Activated CD4-positive, alpha-beta T cell treated with anti-CD3 and anti-CD28 coated beads, Interleukin-2, Interleukin-4, amounts not matched to agents 100 ng/mL and 50 ng/mL, durations not matched to agents 16 hours and 8 hours (primary cell): Measurements from ENCODE around the gene NRTN.

Experiments used
- DNase-seq: peaks from one replicate; pipeline ENCODE4 v3.0.0-alpha.2; 2020; ENCODE audit warnings: low spot score

Gene NRTN

DNA sequence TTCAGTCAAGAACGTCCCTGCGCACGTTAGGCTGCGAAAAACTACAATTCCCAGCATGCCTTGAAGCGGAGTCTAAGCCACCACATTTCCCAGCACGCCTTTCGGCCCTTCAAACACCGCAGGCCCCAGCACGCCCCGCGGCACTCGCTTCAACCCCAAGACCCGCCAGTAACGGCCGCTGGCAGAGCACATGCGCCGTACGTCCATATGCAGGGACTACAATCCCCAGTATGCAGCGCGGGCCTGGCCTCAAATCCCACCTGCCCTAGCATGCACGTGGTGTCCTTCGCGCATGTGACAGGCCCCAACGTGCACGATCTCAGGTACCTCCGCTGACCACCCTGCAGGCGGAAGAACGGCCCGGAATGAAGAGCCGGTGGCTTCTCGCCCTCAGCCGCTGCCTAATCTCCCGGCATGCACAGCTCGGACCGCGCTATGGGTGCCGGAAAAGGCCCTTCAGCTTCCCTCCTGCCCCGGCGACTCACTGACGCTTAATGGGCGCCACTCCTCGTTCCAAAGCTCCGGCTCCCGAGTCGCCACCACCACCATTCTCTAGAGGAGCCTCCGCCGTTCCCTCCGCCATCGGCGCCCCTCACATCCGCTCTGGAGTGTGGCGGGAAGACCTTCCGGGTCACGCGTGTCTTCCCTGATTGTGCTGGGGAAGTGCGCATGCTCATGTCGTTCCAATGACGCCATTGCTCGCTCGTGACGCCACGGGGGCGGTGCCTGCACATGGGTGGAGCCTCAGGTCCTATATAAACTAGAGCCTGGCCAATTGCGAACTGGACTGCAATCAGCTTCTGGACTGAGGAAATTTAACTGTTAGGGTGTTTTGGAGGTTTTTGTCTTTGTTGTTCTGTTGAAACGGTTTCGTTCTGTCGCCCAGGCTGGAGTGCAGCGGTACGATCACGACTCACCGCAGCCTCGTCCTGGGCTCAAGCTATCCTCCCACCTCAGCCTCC, 14.0 kb upstream of the NRTN start, which contains the start of gene DUS3L:
DUS3L (minus strand) TSS at position 605 of the 962 bp plus-strand sequence; CDS start at position 583, 22 bp downstream.
- peak; percentile 98 for DNase-seq

DNA sequence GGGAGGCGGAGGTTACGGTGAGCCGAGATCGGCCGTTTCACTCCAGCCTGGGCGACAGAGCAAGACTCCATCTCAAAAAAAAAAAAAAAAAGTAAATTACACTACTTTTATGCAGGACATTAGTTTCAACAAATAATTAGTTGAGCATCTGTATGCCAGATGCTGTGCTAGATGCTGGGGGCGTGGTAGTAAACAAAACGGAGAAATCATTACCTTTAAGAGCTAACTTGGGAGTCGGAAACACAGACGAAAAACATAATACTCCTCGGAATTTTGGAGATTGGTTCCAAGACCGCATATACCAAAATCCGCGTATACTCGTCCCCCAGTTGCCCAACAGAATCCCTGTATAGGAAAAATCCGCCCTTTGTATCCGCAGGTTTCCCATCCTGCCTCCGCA, 12.6 kb upstream of the NRTN start:
- no peak for DNase-seq

DNA sequence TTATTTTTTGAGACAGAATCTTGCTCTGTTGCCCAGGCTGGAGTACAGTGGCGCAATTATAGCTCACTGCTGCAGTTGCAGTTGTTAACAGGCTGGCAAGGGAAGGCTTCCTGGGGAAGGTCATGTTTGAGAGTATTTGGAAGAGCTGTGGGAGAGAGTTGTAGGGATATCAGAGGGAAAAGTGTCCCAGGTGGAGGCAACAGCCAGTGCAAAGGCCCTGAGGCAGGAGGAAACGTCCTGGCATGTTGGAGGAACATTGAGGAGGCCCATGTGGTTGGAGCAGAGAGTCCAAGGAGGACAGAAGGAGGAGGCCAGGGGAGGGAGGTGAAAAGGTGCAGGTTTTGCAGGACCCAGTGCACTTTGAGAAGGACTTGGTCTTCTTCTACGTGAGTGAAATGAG, 11.7 kb upstream of the NRTN start:
- no peak for DNase-seq

DNA sequence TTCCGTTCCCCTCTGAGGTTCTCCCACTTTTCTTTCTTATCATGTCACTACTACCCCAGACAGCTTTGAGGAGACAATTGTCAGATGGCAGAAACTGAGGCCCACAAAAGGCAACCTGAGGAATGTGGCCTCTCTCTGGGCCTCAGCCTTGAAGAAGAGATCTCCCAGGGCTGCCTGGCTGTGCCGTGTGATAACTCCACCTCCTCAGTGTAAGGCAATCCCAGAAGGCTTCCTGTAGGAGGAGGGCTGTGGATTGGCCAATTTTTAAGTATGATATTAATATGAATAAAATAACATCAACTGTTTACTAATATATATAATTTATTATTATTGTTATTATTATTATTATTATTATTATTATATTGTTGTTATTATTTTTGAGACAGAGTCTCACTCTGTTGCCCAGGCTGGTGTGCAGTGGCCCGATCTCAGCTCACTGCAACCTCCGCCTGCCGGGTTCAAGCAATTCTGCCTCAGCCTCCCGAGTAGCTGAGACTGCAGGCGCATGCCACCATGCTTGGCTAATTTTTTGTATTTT, 9.4 kb upstream of the NRTN start:
- DNase-seq = no peak

DNA sequence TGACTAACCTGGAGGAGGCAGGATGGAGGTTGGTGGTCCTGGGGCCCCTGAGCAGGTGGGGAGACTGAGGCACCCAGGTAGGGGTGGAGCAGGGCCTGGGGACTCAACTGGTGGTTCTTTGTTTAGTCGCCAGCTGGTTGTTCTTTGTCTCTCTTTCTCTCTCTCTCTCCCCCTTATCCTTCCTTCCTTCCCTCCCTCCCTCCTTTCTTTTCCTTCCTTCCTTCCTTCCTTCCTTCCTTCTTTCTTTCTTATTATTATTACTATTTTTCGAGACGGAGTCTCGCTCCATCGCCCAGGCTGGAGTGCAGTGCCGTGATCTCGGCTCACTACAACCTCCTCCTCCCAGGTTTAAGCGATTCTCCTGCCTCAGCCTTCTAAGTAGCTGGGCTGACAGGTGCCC, 6.6 kb upstream of the NRTN start:
- no peak for DNase-seq

DNA sequence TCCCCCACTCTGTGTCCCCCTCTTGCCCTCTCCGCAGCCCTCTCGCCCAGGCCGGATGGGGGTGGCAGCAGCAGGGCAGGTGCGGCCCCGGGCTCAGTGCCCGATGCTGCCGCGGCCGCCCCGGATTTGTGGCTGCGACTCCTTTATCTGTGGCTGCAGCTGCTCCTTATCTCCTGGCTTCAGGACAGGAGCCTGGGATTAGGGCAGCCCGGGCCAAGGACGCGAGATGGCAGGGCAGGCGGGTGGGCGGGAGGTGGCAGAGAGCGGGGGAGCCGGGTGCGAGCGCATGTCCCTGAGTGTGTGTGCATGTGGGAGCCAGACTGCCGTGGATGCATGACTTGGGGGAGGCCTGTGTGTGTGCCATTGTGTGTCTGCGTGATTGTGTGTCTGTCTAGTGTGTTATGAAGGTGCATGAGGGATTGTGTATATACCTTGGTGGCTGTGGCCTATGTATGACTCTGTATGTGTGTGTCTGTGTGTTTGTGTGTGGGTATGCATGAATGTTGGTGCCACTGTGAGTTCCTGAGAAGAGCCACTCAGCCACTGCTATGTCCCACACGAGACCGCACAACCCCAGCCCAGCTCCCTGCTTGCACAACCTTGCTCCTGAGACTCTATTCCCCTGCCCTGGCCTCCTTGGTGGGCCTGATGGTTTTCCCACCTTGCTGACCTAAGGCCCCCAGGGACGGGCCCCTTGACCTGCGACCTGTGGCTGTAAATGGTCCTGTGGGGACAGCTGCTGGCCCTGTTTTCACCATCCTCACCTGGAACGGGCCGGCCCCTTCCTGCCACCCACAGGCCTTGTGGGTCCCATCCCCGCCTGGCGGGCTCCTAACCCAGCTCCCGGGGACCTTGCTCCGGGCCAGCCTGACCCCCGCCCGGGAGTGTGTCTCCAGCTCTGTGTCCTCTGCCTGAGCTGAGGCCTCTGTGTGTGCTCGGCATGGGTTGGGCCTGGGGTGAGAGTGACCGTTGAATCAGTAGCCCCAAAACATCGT, 5.3 kb upstream of the NRTN start:
- no peak for DNase-seq

DNA sequence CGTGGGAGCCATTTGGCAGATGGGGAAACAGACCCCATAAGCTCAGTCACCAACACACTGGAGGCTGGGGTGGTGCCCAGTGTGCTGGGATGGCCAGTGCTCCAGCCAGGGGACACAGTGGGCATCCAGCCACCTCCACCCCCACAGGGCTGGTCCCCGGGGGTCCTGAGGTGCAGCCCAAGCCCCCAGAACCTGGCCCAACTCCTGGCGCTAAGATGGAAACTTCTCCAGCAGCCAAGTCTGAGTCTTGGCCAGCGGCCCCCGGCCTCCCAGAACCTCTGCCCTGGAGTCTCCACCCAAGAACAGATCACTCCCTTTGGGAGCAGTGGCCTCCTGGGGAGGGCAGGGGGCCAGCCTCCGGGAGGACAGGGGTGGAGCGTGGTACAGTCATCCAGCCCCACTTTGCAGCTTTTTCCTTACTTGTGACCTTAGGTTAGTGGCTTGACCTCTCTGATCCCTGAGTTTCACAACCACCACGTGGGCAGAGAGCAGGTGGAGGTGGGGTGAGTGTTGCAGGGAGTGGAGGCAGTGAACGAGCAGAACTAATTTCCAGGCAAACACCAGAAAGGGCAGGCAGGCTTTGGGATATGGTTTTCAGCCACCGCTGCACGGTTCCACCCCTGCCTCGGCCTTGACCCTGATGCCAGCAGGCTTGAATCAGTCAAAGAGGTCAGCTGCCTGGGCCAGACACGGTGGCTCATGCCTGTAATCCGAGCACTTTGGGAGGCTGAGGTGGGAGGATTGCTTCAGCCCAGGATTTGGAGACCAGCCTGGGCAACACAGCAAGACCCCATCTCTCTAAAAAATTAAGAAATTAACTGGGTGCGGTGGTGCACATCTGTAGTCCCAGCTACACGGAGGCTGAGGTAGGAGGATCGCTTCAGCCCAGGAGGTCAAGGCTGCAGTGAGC, 4.3 kb upstream of the NRTN start:
- no peak for DNase-seq

DNA sequence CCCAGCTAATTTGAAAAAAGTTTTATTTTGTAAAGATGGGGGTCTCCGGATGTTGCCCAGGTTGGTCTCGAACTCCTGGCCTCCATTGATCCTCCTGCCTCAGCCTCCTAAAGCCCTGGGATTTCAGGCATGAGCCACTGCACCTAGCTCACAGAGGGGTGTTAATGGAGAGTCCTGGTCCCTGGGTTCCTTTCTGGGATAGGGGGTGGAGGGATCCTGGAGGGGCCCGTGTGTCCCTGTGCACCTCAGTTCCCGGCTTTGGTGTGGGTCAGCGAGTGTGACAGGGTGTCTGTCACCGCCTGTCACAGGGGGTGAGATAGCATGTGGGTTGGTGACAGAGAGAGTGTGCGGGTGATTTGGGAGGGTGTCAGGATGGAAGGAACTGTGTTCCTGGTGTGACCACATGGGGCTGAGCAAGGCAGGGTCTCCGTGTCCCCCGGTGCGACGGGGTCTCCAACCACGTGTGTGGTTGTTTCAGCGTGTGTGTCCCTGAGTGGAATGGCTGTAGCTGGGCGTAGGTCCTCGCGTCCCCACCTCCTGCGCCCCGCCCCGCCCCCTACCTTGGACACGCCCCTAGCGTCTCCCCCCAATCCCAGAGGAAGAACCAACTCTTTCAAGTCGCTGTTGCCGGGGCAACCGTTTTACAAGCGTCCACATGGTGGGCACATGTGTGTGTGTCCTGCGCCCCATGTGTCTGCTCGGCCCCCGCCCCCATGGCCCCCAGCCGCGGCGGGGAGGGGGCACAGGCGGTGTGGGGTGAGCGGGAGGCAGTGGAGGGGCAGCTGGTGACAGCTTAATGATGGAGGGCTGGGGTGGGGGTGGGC, 2.9 kb upstream of the NRTN start:
- no peak for DNase-seq

DNA sequence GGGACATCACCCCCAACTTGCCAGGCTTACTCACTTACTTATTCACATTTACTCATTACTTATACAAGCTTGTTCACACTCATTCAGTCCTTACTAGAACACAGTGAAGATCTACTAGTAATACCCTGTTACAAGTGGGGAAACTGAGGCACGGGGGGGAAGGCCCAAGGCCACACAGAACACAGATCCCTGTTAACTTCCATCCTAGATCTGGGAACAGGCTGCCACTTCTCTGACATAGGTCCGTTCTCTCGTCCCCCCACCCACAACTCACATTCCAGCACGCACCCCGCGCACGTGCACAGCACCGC, 1.5 kb upstream of the NRTN start:
- DNase-seq = no peak

DNA sequence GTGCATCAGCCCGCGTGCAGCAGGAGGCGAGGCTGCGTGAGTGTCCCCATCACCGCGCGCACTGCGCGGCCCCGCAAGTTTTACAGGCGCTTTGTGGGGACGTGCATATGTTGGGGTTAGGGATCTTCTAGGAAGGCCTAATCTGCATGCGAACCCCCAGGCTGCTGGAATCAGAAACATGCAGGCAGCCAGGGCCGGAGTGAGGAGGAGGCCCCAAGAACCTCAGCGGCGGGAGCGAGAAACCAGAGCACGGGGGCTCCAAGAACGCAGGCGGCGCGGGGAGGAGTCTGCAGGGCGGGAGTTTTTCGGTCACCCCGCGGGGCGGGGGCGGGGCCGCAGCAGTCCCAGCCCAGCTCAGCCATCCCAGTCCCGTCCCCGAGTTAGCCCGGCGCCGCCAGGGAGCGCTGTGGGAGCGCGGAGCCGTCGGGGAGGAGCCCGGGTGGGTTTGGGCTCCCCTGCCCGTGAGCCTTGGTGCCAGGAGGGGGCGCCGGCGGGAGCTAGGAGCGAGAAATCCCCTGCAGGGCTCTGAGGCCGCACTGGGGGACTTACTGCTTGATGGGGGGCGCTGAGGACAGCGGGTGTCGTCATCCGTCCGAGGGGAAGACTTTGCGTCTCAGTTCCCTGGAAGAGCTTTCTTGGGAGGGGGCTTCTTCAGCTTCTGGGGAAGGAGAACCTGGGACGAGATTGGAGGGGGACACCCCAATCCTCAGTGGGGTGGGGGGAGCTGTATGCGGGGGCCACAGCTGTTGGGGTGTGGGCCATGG, 933 bp upstream of the NRTN start:
- DNase-seq = peak; percentile 95

DNA sequence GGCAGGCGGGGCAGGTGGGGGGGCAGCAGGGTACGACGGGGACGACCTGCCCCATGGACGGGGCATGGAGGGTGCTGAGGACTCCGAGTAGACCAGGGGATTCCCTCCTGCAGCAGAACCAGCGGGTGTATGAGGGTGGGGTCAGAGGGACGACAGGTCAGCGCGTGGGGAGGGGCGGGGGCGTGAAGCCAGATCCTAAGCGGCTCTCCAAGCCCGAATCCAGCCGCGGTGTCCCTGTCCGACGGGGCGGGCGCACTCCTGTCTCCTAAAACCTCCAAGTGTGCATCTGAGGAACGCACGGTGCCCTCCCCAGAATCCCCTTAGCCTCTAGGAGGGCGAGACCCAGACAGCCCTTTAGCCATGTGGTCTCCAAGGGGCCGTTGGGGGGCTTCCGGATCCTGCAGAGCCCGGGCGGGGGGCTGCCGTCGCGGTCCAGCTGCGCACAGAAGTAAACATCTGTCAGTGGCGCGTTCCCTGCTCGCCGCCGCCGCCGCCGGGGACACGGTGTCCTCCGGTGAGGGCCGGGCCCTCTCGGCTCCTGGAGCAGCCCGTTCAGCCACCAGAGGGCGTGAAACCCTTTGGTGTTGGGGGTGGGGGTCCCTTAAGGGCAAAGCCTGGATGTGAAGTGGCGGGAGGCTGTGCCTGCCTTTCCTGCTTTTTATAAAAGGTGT, 730 bp downstream of the NRTN start:
- DNase-seq = peak; percentile 44

DNA sequence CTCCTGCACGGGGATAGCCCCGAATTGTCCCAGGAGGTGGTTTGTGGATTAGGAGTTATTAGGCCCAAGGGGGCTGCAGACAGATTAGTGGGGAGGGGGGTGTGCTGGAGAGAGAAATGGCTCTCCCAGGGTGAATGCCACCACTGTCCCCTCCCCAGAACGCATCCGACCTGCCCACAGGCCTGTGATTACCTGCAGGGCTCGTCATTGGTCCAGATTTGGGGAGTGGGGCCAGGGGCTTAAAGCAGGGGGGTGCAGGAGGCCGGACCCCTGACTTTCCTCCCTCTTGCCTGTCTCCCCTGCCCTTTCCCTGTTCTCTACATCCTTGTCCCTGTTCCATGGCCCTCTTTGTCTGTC, 1.2 kb downstream of the NRTN start:
- DNase-seq = no peak

DNA sequence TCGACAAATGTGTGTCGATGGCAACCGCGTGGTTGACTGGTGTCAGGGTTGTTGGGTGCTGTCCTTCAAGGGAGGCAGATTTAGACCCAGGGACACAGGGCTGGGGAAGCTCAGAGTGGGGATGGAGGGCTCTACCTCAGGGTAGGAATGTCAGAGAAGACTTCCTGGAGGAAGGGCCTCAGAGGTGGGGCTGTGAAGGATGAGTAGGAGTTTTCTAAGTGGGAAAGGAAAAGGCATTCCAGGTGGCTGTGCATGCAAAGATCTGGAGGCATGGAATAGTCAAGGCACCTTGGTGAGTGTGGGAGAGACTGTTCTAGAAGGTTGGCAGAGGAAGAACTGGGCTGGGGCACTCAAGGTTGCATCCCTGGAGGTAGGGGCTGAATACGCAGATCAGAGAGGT, 2.0 kb downstream of the NRTN start:
- no peak for DNase-seq

DNA sequence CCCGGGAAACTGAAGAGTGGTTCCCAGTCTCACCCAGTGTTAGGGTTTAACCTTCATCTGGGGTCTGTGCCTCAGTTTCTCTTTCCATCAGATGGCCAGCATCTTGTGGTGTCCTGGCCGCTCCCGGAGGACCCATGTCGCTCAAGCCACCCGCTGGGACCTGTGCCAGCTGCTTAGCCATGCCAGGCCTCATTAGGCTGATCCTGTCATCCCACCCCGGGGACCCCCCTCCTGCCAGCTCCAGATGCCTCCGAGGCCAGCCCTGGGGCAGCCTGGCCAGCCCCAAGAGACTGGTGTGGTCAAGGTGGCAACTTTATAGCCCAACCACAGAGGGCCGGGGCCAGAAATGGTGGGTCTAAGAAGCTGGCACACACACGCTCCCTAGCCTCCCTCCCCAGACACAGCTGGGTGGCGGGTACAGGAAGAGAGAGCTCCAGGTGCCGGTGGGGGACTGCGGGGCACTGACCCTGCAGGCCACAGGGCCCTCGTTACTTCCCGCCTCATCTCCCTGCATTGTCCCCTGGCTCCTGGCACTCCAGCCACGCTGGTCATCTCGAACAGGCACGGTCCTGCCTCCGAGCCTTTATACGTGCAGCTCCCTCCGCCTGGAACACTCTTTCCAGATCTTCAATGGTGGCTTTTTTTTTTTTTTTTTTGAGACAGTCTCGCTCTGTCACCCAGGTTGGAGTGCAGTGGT, 3.4 kb downstream of the NRTN start:
- DNase-seq = no peak

DNA sequence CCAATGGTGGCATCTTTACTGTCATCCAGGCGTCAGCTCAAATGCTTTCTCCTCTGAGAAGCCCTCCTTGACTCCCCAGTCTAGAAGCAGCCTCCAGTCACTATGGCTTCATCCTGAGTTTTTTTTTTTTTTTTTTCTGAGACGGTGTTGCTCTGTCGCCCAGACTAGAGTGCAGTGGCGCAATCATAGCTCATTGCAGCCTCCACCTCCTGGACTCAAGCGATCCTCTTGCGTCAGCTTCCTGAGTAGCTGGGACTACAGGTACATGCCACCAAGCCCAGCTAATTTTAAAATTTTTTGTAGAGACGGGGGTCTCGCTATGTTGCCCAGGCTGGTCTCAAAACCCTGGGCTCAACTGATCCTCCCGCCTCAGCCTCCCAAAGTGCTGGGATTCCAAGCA, 4.2 kb downstream of the NRTN start:
- no peak for DNase-seq

DNA sequence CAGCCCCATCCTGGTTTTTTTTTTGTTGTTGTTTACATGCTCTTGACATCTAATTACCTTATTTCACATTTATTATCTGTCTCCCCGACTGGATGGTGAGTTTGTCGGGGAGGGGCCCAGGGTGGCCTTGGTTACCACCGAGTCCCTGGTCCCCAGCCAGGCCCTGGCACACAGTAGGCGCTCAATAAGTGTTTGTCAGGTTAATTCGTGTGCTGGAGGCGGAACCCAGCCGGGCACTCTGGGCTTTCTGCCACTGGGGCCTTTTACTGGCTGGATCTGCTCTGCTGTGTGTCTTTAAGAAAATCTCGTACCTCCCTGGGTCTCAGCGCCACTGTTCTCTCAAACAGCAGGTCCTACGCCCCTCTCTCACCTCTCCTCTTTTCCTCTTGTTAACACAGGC, 4.6 kb downstream of the NRTN start:
- no peak for DNase-seq

DNA sequence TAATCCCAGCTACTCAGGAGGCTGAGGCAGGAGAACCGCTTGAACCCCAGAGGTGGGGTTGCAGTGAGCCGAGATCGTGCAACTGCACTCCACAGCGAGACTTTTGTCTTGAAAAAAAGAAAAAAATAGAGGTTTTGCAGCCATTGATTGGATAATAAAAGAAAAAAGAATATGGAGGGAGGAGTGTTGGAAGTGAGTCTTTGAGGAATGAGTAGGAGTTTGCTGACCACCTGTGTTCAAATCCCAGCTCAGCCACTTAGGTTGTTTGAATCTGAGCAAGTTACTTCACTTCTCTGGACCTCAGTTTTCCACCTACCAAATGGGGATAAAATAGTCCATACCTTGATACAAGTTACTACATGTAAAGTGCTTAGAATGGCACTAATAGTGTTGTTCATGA, 6.2 kb downstream of the NRTN start:
- DNase-seq = no peak

DNA sequence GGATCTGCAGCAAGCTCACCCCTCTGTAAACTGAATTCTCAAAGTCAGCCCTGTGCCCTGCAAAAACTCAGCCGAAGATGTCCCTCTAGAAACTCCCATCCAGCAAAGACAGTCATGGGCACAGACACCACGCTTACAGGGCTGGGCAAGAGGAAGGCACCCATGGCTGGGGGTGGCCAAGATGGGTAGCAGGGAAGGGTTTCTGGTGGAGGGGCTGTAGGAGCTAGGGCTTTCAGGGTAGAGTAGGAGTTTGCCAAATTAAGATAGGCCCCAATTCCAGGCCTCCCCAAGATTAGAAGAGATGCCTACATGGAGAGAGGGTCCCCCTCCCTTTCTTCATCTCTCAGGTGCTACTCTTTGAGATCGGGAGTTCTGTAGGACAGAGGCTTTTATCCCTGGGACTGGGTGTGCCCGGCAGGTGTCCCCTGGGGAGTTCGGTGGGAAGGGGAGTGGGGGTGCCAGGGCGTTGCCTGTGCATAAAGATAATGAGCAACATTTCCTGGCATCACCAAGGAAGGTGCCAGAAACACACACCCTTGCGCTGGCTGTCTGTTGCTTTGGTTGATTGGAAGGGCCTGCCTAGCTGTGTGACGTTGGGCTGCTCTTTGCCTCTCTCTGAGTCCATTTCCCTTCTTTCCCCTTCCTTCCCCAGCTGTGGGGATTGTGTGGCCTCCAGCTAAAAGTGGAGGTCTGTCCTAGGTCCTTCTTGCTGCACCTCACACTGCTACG, 9.4 kb downstream of the NRTN start:
- DNase-seq = no peak
